Gastroesophageal sphincter (tissue), 3 donors: ENCODE results near the gene KDM4C.

Source experiments
- CTCF ChIP-seq, 4 experiments: fragments of 200-600 bp in 2 of 4; fragments of 450-650 bp in 2 of 4; sonication (generic) in 1 of 4; IDR thresholded peaks; one replicate each; pipeline ENCODE4 v1.5.1; 2017 to 2019; ENCODE audit warnings: antibody characterized with exemption in 4 of 4, mild to moderate bottlenecking in 2 of 4, moderate library complexity in 2 of 4
- EP300 ChIP-seq: sonication (generic); formaldehyde crosslinking; IDR thresholded peaks from one replicate; pipeline ENCODE4 v1.6.1; 2017; ENCODE audit warnings: antibody characterized with exemption, mild to moderate bottlenecking

- TF ChIP-seq CTCF (IDR thresholded peaks at IDR 0.05) (peak in 3 of 4 experiments; percentile 7 to 44 (median 21)), EP300 (no peak)
These were observed 150.1 kb downstream of the KDM4C start for GRCh38 chr9:6907772-6908381.
